ENCODE results near the gene GPANK1. TPM values are rescaled to one million over a fixed set of nuclear protein-coding genes. Genes with fewer than 3 reads are reported as not detected.

GPANK1 gene
- total and polyA plus RNA-seq, 2 donors (not counting 1 experiment from before 2014, with no cell fraction given), result 13.1 to 15.0 TPM

DNA sequence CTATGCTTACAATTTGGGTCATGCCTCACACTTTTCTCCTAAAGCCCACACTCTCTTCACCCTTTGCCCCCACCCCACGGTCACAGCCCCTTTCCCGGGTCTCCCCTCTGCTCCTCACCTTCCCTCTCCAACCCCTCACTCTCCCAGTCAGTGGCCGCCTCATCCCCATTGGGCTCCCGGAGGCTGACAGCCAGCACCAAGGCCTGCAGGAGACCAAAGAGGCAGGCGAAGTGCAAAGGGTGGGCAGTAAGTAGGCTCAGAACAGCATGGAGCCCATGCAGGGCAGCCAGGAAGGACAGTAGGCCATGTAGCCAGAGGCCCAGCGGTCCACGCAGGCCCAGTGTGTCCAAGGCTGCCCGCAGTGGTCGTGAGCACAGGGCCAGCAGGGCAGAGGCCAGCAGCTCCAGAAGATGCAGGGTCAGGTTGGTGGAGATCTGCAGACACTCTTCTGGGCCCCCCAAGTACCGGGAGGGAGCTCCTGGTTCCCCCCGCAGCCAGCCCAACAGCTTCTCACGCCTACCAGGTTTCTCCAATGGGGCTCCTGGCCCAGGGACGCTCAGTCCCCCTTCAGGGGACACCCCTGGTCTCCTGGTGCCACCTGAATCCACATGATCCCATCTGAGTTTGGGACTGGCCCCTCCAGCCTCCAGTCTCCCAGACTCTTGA, 5.7 kb downstream of the GPANK1 start:
- no peaks in the 10 kb centered on the region for H3K27me3 ChIP-seq (ENCODE audit: control insufficient read depth, insufficient read depth, low read length)
- H3K4me1 ChIP-seq (ENCODE audit: control insufficient read depth, extremely low read depth, insufficient read depth, low read length), result peaks cover 22% of the 10 kb centered on the region
- peaks cover 43% of the 10 kb centered on the region for H3K79me2 ChIP-seq (ENCODE audit: control insufficient read depth, insufficient read depth, low read length)
- H3K36me3 ChIP-seq (ENCODE audit: control insufficient read depth, insufficient read depth, low read length), result peaks cover 5% of the 10 kb centered on the region
- H4K20me1 ChIP-seq (ENCODE audit: control insufficient read depth, extremely low read depth, insufficient read depth, low read length), result no peaks in the 10 kb centered on the region
- H2AFZ ChIP-seq (ENCODE audit: low read length), result no peak overlapping the region
- no peaks in the 10 kb centered on the region for H3K9me3 ChIP-seq (ENCODE audit: control insufficient read depth, insufficient read depth, low read depth, low read length)
- DNase-seq (ENCODE audit: low read depth in 2 of 2), result no peak
- TF ChIP-seq, protein P1, sequence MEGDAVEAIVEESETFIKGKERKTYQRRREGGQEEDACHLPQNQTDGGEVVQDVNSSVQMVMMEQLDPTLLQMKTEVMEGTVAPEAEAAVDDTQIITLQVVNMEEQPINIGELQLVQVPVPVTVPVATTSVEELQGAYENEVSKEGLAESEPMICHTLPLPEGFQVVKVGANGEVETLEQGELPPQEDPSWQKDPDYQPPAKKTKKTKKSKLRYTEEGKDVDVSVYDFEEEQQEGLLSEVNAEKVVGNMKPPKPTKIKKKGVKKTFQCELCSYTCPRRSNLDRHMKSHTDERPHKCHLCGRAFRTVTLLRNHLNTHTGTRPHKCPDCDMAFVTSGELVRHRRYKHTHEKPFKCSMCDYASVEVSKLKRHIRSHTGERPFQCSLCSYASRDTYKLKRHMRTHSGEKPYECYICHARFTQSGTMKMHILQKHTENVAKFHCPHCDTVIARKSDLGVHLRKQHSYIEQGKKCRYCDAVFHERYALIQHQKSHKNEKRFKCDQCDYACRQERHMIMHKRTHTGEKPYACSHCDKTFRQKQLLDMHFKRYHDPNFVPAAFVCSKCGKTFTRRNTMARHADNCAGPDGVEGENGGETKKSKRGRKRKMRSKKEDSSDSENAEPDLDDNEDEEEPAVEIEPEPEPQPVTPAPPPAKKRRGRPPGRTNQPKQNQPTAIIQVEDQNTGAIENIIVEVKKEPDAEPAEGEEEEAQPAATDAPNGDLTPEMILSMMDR (conservative IDR thresholded peaks at IDR 0.05 in 1 of 2, IDR thresholded peaks at IDR 0.05 in 1 of 2; ENCODE audit: low read depth in 1 of 2, low read length in 2 of 2), result no peak
- TF ChIP-seq EZH2 (IDR thresholded peaks at IDR 0.05; ENCODE audit: low read length, missing control alignments), result no peak
- H3K27ac ChIP-seq (ENCODE audit: insufficient read depth, low read length), result no peak overlapping the region
- H3K4me3 ChIP-seq (replicated peaks in 1 of 4; ENCODE audit: control extremely low read depth in 1 of 4, insufficient read depth in 1 of 4, low read depth in 3 of 4, low read length in 4 of 4), result peak overlapping the region; percentile 90 to 99 (median 96)
- peak overlapping the region; percentile 100 for H3K4me2 ChIP-seq (ENCODE audit: extremely low read depth, insufficient read depth, low read length)
- H3K9ac ChIP-seq (ENCODE audit: insufficient read depth, low read length), result peak overlapping the region; percentile 24

DNA sequence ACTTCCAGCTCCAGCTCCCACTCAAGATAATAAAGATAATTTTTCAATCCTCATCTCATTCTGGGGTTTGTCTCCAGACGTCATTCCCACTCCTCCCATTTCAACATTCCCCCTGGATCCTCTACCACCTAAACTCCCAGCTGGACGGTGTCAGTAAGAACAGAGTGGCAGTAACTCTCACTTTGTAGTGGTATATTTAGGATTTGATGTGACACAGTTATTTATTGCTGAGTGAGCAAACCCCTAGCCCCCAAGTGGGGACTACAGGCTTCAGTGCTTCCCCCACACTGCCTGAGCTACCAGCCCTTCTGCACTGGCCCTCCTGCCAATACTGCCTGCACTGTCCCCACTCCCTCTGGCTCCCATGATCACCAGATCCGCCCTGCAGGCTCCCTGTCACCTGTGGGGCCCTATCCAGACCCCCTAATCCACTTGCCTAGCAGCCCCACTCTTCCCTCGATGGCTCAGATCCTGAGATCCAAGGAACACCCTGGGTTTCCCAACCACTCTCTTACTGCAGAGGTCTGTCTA, 6.6 kb downstream of the GPANK1 start:
- Histone ChIP-seq H3K27me3 (ENCODE audit: control insufficient read depth, insufficient read depth, low read length) (no peaks in the 10 kb centered on the region), H3K4me3 (replicated peaks in 1 of 4; ENCODE audit: control extremely low read depth in 1 of 4, insufficient read depth in 1 of 4, low read depth in 3 of 4, low read length in 4 of 4) (peak overlapping the region in 1 of 4 experiments; percentile 99), H3K79me2 (ENCODE audit: control insufficient read depth, insufficient read depth, low read length) (peaks cover 38% of the 10 kb centered on the region), H3K36me3 (ENCODE audit: control insufficient read depth, insufficient read depth, low read length) (peaks cover 5% of the 10 kb centered on the region), H3K4me1 (ENCODE audit: control insufficient read depth, extremely low read depth, insufficient read depth, low read length) (peaks cover 16% of the 10 kb centered on the region), H3K4me2 (ENCODE audit: extremely low read depth, insufficient read depth, low read length) (peak overlapping the region; percentile 100), H4K20me1 (ENCODE audit: control insufficient read depth, extremely low read depth, insufficient read depth, low read length) (no peaks in the 10 kb centered on the region), H2AFZ (ENCODE audit: low read length) (no peak overlapping the region), H3K27ac (ENCODE audit: insufficient read depth, low read length) (no peak overlapping the region), H3K9ac (ENCODE audit: insufficient read depth, low read length) (no peak overlapping the region), H3K9me3 (ENCODE audit: control insufficient read depth, insufficient read depth, low read depth, low read length) (no peaks in the 10 kb centered on the region)
- TF ChIP-seq, protein P1 (conservative IDR thresholded peaks at IDR 0.05 in 1 of 2, IDR thresholded peaks at IDR 0.05 in 1 of 2; ENCODE audit: low read depth in 1 of 2, low read length in 2 of 2), result no peak
- TF ChIP-seq EZH2 (IDR thresholded peaks at IDR 0.05; ENCODE audit: low read length, missing control alignments), result no peak
- no peak for DNase-seq (ENCODE audit: low read depth in 2 of 2)

DNA sequence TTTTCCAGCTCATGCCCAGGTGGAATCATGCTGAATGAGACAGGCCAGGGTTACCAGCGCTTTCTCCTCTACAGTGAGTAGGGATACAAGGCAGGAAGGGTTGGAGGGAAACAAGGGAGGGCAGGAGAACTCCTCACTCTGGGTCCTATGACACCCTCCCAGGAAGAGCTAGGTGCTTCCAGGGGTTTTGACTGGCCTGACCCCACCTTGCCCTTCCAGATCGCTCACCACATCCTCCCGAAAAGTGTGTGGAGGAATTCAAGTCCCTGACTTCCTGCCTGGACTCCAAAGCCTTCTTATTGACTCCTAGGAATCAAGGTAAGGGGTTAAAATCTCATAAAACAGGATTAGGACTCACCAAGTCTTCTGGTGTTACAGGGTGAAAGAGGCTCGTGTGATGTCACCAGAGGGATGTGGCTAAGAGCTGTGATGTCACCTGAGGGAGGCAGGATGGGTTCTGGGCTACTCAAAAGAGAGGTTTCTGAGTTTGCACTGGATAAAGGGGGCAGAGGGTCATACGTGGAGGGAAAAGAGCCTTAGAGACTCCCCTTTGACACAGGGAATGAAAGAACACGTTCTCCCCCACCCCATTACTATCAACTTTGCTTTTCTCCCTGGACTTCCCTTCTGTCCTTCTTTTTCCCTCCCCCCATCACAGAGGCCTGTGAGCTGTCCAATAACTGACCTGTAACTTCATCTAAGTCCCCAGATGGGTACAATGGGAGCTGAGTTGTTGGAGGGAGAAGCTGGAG, 7.2 kb downstream of the GPANK1 start:
- DNase-seq (ENCODE audit: low read depth in 2 of 2), result no peak
- Histone ChIP-seq H3K9ac (ENCODE audit: insufficient read depth, low read length) (no peak overlapping the region), H3K4me2 (ENCODE audit: extremely low read depth, insufficient read depth, low read length) (no peak overlapping the region), H3K27me3 (ENCODE audit: control insufficient read depth, insufficient read depth, low read length) (no peaks in the 10 kb centered on the region), H4K20me1 (ENCODE audit: control insufficient read depth, extremely low read depth, insufficient read depth, low read length) (no peaks in the 10 kb centered on the region), H3K79me2 (ENCODE audit: control insufficient read depth, insufficient read depth, low read length) (peaks cover 34% of the 10 kb centered on the region), H3K27ac (ENCODE audit: insufficient read depth, low read length) (no peak overlapping the region), H2AFZ (ENCODE audit: low read length) (no peak overlapping the region), H3K4me1 (ENCODE audit: control insufficient read depth, extremely low read depth, insufficient read depth, low read length) (peaks cover 13% of the 10 kb centered on the region), H3K36me3 (ENCODE audit: control insufficient read depth, insufficient read depth, low read length) (peaks cover 5% of the 10 kb centered on the region), H3K4me3 (replicated peaks in 1 of 4; ENCODE audit: control extremely low read depth in 1 of 4, insufficient read depth in 1 of 4, low read depth in 3 of 4, low read length in 4 of 4) (no peak overlapping the region), H3K9me3 (ENCODE audit: control insufficient read depth, insufficient read depth, low read depth, low read length) (no peaks in the 10 kb centered on the region)
- TF ChIP-seq, protein P1 (conservative IDR thresholded peaks at IDR 0.05 in 1 of 2, IDR thresholded peaks at IDR 0.05 in 1 of 2; ENCODE audit: low read depth in 1 of 2, low read length in 2 of 2), result no peak
- no peak for TF ChIP-seq EZH2 (IDR thresholded peaks at IDR 0.05; ENCODE audit: low read length, missing control alignments)
